K562 (cell line): Measurements from ENCODE around the gene SPEM3. TPM values are rescaled to one million over a fixed set of nuclear protein-coding genes. Genes with fewer than 3 reads are reported as not detected.
A peak's percentile ranks its signal among the peaks of the same experiment; 100 is the strongest.

Source experiments
- ATAC-seq: fragments of 200-7000 bp; cut with Tn5 transposase; 3 replicates; pipeline ENCODE4 v1.9.1; 2020; ENCODE audit warnings: moderate library complexity
- BruUV-seq: library from RNA; stranded (reverse); fragments of 400-500 nt; replicated peaks from 2 replicates; lab custom pipeline; 2021; lab: Mats Ljungman, UMichigan
- CTCF ChIA-PET: fragments of 300-600 bp; formaldehyde crosslinking; extraction: SDS; loops from one replicate; lab custom pipeline; 2021; ENCODE audit warnings: low intra/inter-chr PET ratio; lab: Yijun Ruan, JAX
- POLR2A ChIA-PET: fragments of 300-600, 350-650 bp; sonication (Branson Sonifier 250); formaldehyde crosslinking; extraction: SDS; loops from one replicate; lab custom pipeline; 2021; ENCODE audit warnings: antibody characterized with exemption, inconsistent platforms; lab: Yijun Ruan, JAX
- DNase-seq, 4 experiments: peaks; one replicate each; pipeline versions ENCODE4 v3.0.0 to v3.0.0-alpha.2; 2011 to 2018; ENCODE audit warnings: low spot score in 3 of 4, mixed read lengths in 3 of 4; ENCODE audit errors: extremely low read depth in 1 of 4
- FAIRE-seq: peaks from 2 replicates; lab custom pipeline; 2011; peaks lifted over from hg19 to GRCh38; lab: Jason Lieb, UNC
- H2AFZ ChIP-seq: 2 replicates; pipeline ENCODE4 v1.6.0; 2011; ENCODE audit warnings: low read depth, low read length, control low read depth, inconsistent platforms
- H3K27ac ChIP-seq: fragments of 200-600 bp; 3 replicates; pipeline ENCODE4 v1.8.0; 2011; ENCODE audit warnings: low read depth, mild to moderate bottlenecking, control low read depth, inconsistent platforms, low read length, moderate library complexity, mixed read lengths; ENCODE audit errors: extremely low read depth
- H3K27me3 ChIP-seq, 2 experiments: fragments of 300-600 bp in 1 of 2; 2 replicates in 1 of 2; 3 replicates in 1 of 2; pipeline versions ENCODE4 v1.6.0 to v1.8.0; 2011; ENCODE audit warnings: inconsistent platforms in 2 of 2, low read length in 2 of 2, mild to moderate bottlenecking in 1 of 2, mixed read lengths in 1 of 2, moderate library complexity in 1 of 2; ENCODE audit not compliant: control insufficient read depth in 2 of 2, insufficient read depth in 2 of 2
- H3K36me3 ChIP-seq: fragments of 300-600 bp; 3 replicates; pipeline ENCODE4 v1.8.0; 2011; ENCODE audit warnings: mild to moderate bottlenecking, low read length, inconsistent platforms; ENCODE audit not compliant: control insufficient read depth, insufficient read depth
- H3K4me1 ChIP-seq, 2 experiments: fragments of 200-600 bp in 1 of 2; replicated peaks in 1 of 2; 2 replicates in 1 of 2; 3 replicates in 1 of 2; pipeline versions ENCODE4 v1.5.1 to v1.8.0; 2011; ENCODE audit warnings: inconsistent platforms in 2 of 2, low read length in 2 of 2, mild to moderate bottlenecking in 1 of 2, mixed read lengths in 1 of 2, moderate library complexity in 1 of 2; ENCODE audit not compliant: control insufficient read depth in 2 of 2, insufficient read depth in 2 of 2
- H3K4me2 ChIP-seq: 2 replicates; pipeline ENCODE4 v1.6.1; 2011; ENCODE audit warnings: low read length, control low read depth, inconsistent platforms, mixed read lengths; ENCODE audit not compliant: insufficient read depth
- H3K4me3 ChIP-seq: fragments of 200-600 bp; sonication (generic), shearing (Covaris generic); 2 replicates; pipeline ENCODE4 v1.5.1; 2016; ENCODE audit warnings: control low read depth, inconsistent platforms
- H3K79me2 ChIP-seq: fragments of 200-600 bp; 3 replicates; pipeline ENCODE4 v1.8.0; 2011; ENCODE audit warnings: low read length, inconsistent platforms; ENCODE audit not compliant: control insufficient read depth, insufficient read depth
- H3K9ac ChIP-seq, 2 experiments: 2 replicates each; pipeline versions ENCODE4 v1.6.0 to v1.6.1; 2011; ENCODE audit warnings: low read depth in 2 of 2, low read length in 2 of 2, control low read depth in 1 of 2, inconsistent platforms in 1 of 2, mild to moderate bottlenecking in 1 of 2, mixed read lengths in 1 of 2; ENCODE audit not compliant: insufficient read depth in 1 of 2
- H3K9me1 ChIP-seq: one replicate; pipeline ENCODE4 v1.6.0; 2011; ENCODE audit warnings: inconsistent platforms, mild to moderate bottlenecking, low read length, moderate library complexity; ENCODE audit not compliant: control insufficient read depth, insufficient read depth
- H3K9me3 ChIP-seq: replicated peaks from 2 replicates; pipeline ENCODE4 v1.5.1; 2011; ENCODE audit warnings: low read depth, low read length, inconsistent platforms; ENCODE audit not compliant: control insufficient read depth, insufficient read depth
- H4K20me1 ChIP-seq: replicated peaks from 2 replicates; pipeline ENCODE4 v1.6.1; 2011; ENCODE audit warnings: low read length, inconsistent platforms, mixed read lengths; ENCODE audit not compliant: control insufficient read depth, insufficient read depth
- BCOR ChIP-seq: fragments of 450-650 bp; IDR thresholded peaks from 2 replicates; pipeline ENCODE4 v1.6.1; 2016
- FOXA3 ChIP-seq, 2 experiments: fragments of 450-650 bp in 1 of 2; sonication (generic) in 1 of 2; formaldehyde crosslinking; IDR thresholded peaks in 1 of 2; conservative IDR thresholded peaks in 1 of 2; 2 replicates each; pipeline versions ENCODE4 v1.4.0 to v1.8.0; 2020 to 2022; ENCODE audit warnings: mild to moderate bottlenecking in 2 of 2, missing genetic modification reagents in 1 of 2
- LEF1 ChIP-seq: fragments of 450-650 bp; IDR thresholded peaks from 2 replicates; pipeline ENCODE4 v1.6.1; 2016; ENCODE audit warnings: mild to moderate bottlenecking
- MAFK ChIP-seq: IDR thresholded peaks from 2 replicates; pipeline ENCODE4 v1.6.1; 2011; ENCODE audit warnings: low read length, improper control_type of control experiment
- MTA1 ChIP-seq: fragments of 450-650 bp; IDR thresholded peaks from 2 replicates; pipeline ENCODE4 v1.6.1; 2017; ENCODE audit warnings: borderline replicate concordance
- MTA2 ChIP-seq: fragments of 450-650 bp; IDR thresholded peaks from 2 replicates; pipeline ENCODE4 v1.6.1; 2016; ENCODE audit warnings: low read depth
- NCOA4 ChIP-seq: fragments of 450-650 bp; IDR thresholded peaks from 2 replicates; pipeline ENCODE4 v1.6.1; 2018; ENCODE audit warnings: mild to moderate bottlenecking; ENCODE audit not compliant: partially characterized antibody
- NCOR1 ChIP-seq: fragments of 450-650 bp; IDR thresholded peaks from 2 replicates; pipeline ENCODE4 v1.6.1; 2016; ENCODE audit warnings: mild to moderate bottlenecking, moderate library complexity
- NUFIP1 ChIP-seq: fragments of 450-650 bp; IDR thresholded peaks from 2 replicates; pipeline ENCODE4 v1.6.1; 2018; ENCODE audit not compliant: partially characterized antibody
- PCBP1 ChIP-seq: fragments of 200-400 bp; formaldehyde crosslinking; IDR thresholded peaks from 2 replicates; pipeline ENCODE4 v1.6.1; 2018; ENCODE audit warnings: mild to moderate bottlenecking, low read depth, low read length; ENCODE audit not compliant: poor library complexity, severe bottlenecking
- PRMT5 ChIP-seq: sonication (generic); formaldehyde crosslinking; IDR thresholded peaks from 2 replicates; pipeline ENCODE4 v1.5.0; 2020; ENCODE audit warnings: missing genetic modification reagents
- RBM17 ChIP-seq: fragments of 200-400 bp; formaldehyde crosslinking; IDR thresholded peaks from 2 replicates; pipeline ENCODE4 v1.6.1; 2017; ENCODE audit warnings: low read depth, mild to moderate bottlenecking, low read length, borderline replicate concordance
- SMAD3 ChIP-seq: fragments of 450-650 bp; formaldehyde crosslinking; conservative IDR thresholded peaks from 2 replicates; pipeline ENCODE4 v1.4.0; 2020; ENCODE audit warnings: mild to moderate bottlenecking
- STAG1 ChIP-seq: sonication (generic); formaldehyde crosslinking; IDR thresholded peaks from 2 replicates; pipeline ENCODE4 v1.5.0; 2020; ENCODE audit warnings: missing genetic modification reagents, borderline replicate concordance
- STAT5B ChIP-seq: fragments of 250-450 bp; sonication (Bioruptor Pico); IDR thresholded peaks from 2 replicates; pipeline ENCODE4 v1.8.0; 2021; ENCODE audit warnings: mild to moderate bottlenecking, inconsistent platforms
- TAL1 ChIP-seq: fragments of 450-650 bp; IDR thresholded peaks from 2 replicates; pipeline ENCODE4 v1.6.1; 2016; ENCODE audit warnings: mild to moderate bottlenecking
- ZNF174 ChIP-seq: fragments of 250-450 bp; sonication (Bioruptor Pico); IDR thresholded peaks from 2 replicates; pipeline ENCODE4 v1.4.0; 2020; ENCODE audit warnings: mild to moderate bottlenecking
- ZNF197 ChIP-seq: fragments of 200-800 bp; sonication (Bioruptor generic); IDR thresholded peaks from 2 replicates; pipeline ENCODE4 v1.6.1; 2016; ENCODE audit warnings: low read depth, missing genetic modification characterization, missing compliant biosample characterization
- WGBS: fragments of 100-300 bp; shearing (Covaris generic); methylation state at CpG from one replicate; pipeline ENCODE4 v1.1.6; 2016; ENCODE audit warnings: low coverage, mixed read lengths; ENCODE audit not compliant: insufficient coverage; ENCODE audit errors: missing lambda C conversion rate; 5-methylcytosine and 5-hydroxymethylcytosine counted together
- in situ Hi-C: fragments of 300-500 bp; cut with MboI; formaldehyde crosslinking; loops from 4 replicates; pipeline ENCODE4 v1.15.0; 2018; ENCODE audit warnings: inconsistent platforms, mixed read lengths
- intact Hi-C: fragments of 100-400 bp; cut with micrococcal nuclease; formaldehyde crosslinking; loops from 2 replicates; pipeline ENCODE4 v1.14.2; 2022
- polyA plus RNA-seq, 8 experiments: library from polyadenylated mRNA; depleted of rRNA in 4 of 8; stranded (reverse) in 5 of 8; unstranded in 3 of 8; fragments of >200 nt; fragmentation: Nextera tagmentation in 2 of 8; fragmentation: Illumina TruSeq in 1 of 8; extraction: Ambion mirVana in 2 of 8; extraction: Trizol in 1 of 8; gene quantifications; 2 replicates each; pipeline versions ENCODE4 v1.2.1 to v1.2.3, GENCODE V29; 2011 to 2014; ENCODE audit warnings: inconsistent platforms in 1 of 8, missing spikeins in 1 of 8
- total RNA-seq, 7 experiments: library from RNA; depleted of rRNA in 6 of 7; stranded (reverse); fragments of >200 nt in 6 of 7; fragmentation: Illumina TruSeq in 2 of 7; extraction: Trizol in 2 of 7; gene quantifications; 2 replicates each; pipeline versions ENCODE4 v1.2.1 to v1.2.3, GENCODE V29; 2011 to 2021; ENCODE audit warnings: low replicate concordance in 1 of 7
- TF ChIP-seq, protein P1 (sequence below): fragments of 450-650 bp; formaldehyde crosslinking; IDR thresholded peaks from 2 replicates; pipeline ENCODE4 v1.4.0; 2020; ENCODE audit warnings: mild to moderate bottlenecking, moderate library complexity
- TF ChIP-seq, protein P2 (sequence below), 2 experiments: IDR thresholded peaks in 1 of 2; conservative IDR thresholded peaks in 1 of 2; 2 replicates each; pipeline ENCODE4 v1.6.1; 2016; ENCODE audit warnings: low read depth in 2 of 2, mild to moderate bottlenecking in 1 of 2, missing compliant biosample characterization in 1 of 2, missing genetic modification characterization in 1 of 2, moderate library complexity in 1 of 2

SPEM3 gene
- total and polyA plus RNA-seq, 9 of the 15 experiments (the other 6 are each of a cell fraction or from before 2014, with no cell fraction given): not detected

DNA sequence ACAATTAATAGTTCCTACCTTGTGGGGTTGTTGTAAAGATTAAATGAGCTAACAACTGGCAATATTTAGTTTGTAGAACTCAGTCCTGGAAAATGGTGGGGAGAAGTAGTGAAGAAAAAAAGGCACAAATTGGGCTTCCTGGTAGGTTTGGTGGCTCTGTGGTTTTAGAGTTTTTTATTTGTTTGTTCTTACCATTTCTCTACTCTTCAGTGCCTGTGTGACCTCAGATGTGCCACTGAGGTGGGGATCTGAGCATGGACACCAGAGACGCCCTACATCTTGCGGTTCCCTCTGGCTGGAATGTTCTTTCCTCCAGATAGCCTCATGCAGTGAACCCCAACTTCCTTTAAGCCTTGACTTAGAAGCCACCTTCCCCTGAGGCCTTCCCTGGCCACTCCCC, 43.1 kb downstream of the SPEM3 start:
- TF ChIP-seq MTA1 (no peak), NUFIP1 (no peak), ZNF174 (CRISPR knock-in tag) (no peak), MTA2 (no peak), STAG1 (CRISPR knock-in tag) (no peak), NCOA4 (no peak), MAFK (no peak), LEF1 (no peak), BCOR (no peak), RBM17 (no peak), FOXA3 (CRISPR knock-in tag; conservative IDR thresholded peaks at IDR 0.05 in 1 of 2, IDR thresholded peaks at IDR 0.05 in 1 of 2) (no peak), ZNF197 (CRISPR knock-in tag) (no peak), TAL1 (no peak), PRMT5 (CRISPR knock-in tag) (no peak), SMAD3 (no peak), STAT5B (CRISPR knock-in tag) (no peak), PCBP1 (no peak), NCOR1 (no peak)
- TF ChIP-seq, protein P1, sequence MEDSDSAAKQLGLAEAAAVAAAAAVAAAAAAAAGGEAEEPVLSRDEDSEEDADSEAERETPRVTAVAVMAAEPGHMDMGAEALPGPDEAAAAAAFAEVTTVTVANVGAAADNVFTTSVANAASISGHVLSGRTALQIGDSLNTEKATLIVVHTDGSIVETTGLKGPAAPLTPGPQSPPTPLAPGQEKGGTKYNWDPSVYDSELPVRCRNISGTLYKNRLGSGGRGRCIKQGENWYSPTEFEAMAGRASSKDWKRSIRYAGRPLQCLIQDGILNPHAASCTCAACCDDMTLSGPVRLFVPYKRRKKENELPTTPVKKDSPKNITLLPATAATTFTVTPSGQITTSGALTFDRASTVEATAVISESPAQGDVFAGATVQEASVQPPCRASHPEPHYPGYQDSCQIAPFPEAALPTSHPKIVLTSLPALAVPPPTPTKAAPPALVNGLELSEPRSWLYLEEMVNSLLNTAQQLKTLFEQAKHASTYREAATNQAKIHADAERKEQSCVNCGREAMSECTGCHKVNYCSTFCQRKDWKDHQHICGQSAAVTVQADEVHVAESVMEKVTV: no peak
- TF ChIP-seq, protein P2, sequence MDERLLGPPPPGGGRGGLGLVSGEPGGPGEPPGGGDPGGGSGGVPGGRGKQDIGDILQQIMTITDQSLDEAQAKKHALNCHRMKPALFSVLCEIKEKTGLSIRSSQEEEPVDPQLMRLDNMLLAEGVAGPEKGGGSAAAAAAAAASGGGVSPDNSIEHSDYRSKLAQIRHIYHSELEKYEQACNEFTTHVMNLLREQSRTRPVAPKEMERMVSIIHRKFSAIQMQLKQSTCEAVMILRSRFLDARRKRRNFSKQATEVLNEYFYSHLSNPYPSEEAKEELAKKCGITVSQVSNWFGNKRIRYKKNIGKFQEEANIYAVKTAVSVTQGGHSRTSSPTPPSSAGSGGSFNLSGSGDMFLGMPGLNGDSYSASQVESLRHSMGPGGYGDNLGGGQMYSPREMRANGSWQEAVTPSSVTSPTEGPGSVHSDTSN (CRISPR knock-in tag; IDR thresholded peaks at IDR 0.05; ENCODE audit: low read depth): no peak
- TF ChIP-seq, protein P2 (tag; conservative IDR thresholded peaks at IDR 0.05; ENCODE audit: low read depth): no peak
- TF ChIP-seq, all 486 proteins: peak for 0
- Histone ChIP-seq H3K27ac (no peak overlapping the region), H3K4me3 (no peak overlapping the region), H3K4me2 (no peak overlapping the region), H4K20me1 (0 out of 2 replicates have a peak, but pooled peaks cover 7% of the 10 kb centered on the region), H3K79me2 (peaks cover 62% of the 10 kb centered on the region), H3K4me1 (peaks cover 21 to 25% of the 10 kb centered on the region in 2 experiments), H3K9me3 (no peaks in the 10 kb centered on the region), H2AFZ (no peak overlapping the region), H3K9ac (no peak overlapping the region), H3K9me1 (no peaks in the 10 kb centered on the region), H3K36me3 (peaks cover 7% of the 10 kb centered on the region; the same call in 2 of the 3 replicates), H3K27me3 (no peaks in the 10 kb centered on the region)
- ChIA-PET POLR2A (interaction anchor here (1.3 to 2.0 kb wide), 3 partner anchors 8 to 12 kb away, joined by 3 to 6 read pairs (median 5); partner anchors contain the start of genes POLR2A and ZBTB4), CTCF (no interaction called here)
- intact Hi-C loops: no loop called here
- ATAC-seq: no peak
- 94% methylated on average over 2 of the region's 2 CpGs for WGBS
- no peak for DNase-seq
- in situ Hi-C loops: no loop called here
- TSS peak; percentile 19 for BruUV-seq
- no peak for FAIRE-seq
